COR-L47 (cell line): ENCODE data around the gene PRR30.
"Not testable (repeated sequence)": the region's sequence is repeated elsewhere in the genome, so short reads cannot be mapped to it uniquely, and the experiment has no call there.

ENCODE experiments used
- DNase-seq: peaks from one replicate; lab custom pipeline; 2025; lab: John Stamatoyannopoulos, UW

PRR30 gene

GRCh38 chr2:27139310-27139709 is at the start of gene PRR30:
TSS of gene PRR30 (minus strand) at chr2:27139410. CDS start at chr2:27138329, 1,081 bp downstream.
- no peak for DNase-seq

- DNase-seq, result no peak
These were observed 47.6 kb upstream of the PRR30 start for GRCh38 chr2:27186613-27187345.

GRCh38 chr2:27185331-27186026 is 46.3 kb upstream of the PRR30 start:
- DNase-seq, result no peak

GRCh38 chr2:27184115-27184514 is 44.9 kb upstream of the PRR30 start:
- no peak for DNase-seq

GRCh38 chr2:27182346-27182745 is 43.1 kb upstream of the PRR30 start:
- DNase-seq, result no peak

- DNase-seq, result no peak
These were observed 40.3 kb upstream of the PRR30 start for GRCh38 chr2:27179344-27180000.

GRCh38 chr2:27178469-27178868 is 39.3 kb upstream of the PRR30 start:
- no peak for DNase-seq

GRCh38 chr2:27177441-27178351 is 38.5 kb upstream of the PRR30 start:
- DNase-seq, result no peak

GRCh38 chr2:27175781-27176180 is 36.6 kb upstream of the PRR30 start:
- not testable (repeated sequence) for DNase-seq

GRCh38 chr2:27175330-27175729 is 36.1 kb upstream of the PRR30 start:
- no peak for DNase-seq

- no peak for DNase-seq
These were observed 35.4 kb upstream of the PRR30 start for GRCh38 chr2:27174638-27175037.

- no peak for DNase-seq
These were observed 32.2 kb upstream of the PRR30 start for GRCh38 chr2:27171351-27171848.

GRCh38 chr2:27170581-27171337 is 31.5 kb upstream of the PRR30 start:
- no peak for DNase-seq

- no peak for DNase-seq
These were observed 26.0 kb upstream of the PRR30 start for GRCh38 chr2:27164960-27165763.

- no peak for DNase-seq
These were observed 23.2 kb upstream of the PRR30 start for GRCh38 chr2:27162151-27163121.

GRCh38 chr2:27160191-27160590 is 21.0 kb upstream of the PRR30 start:
- no peak for DNase-seq

- no peak for DNase-seq
These were observed 20.1 kb upstream of the PRR30 start for GRCh38 chr2:27159271-27159670.

GRCh38 chr2:27158468-27158867 is 19.3 kb upstream of the PRR30 start:
- DNase-seq, result no peak

GRCh38 chr2:27155069-27155520 is 15.9 kb upstream of the PRR30 start:
- DNase-seq, result no peak
